HCT116 (cell line): ENCODE results near the gene COA1. TPM values are rescaled to one million over a fixed set of nuclear protein-coding genes. Genes with fewer than 3 reads are reported as not detected.

Source experiments
- ATAC-seq: fragments of 200-7000 bp; cut with Tn5 transposase; 2 replicates; pipeline ENCODE4 v1.9.1; 2020; ENCODE audit warnings: mild to moderate bottlenecking, moderate library complexity
- BruUV-seq: library from RNA; stranded (reverse); fragments of 400-500 nt; replicated peaks from 2 replicates; lab custom pipeline; 2021; lab: Mats Ljungman, UMichigan
- CTCF ChIA-PET: fragments of 300-600 bp; sonication (Branson Sonifier 250); formaldehyde crosslinking; loops from one replicate; lab custom pipeline; 2021; ENCODE audit warnings: antibody characterized with exemption; lab: Charles Lee
- POLR2A ChIA-PET: fragments of 300-600, 350-600 bp; sonication (Branson Sonifier 250); formaldehyde crosslinking; loops from one replicate; lab custom pipeline; 2021; ENCODE audit warnings: antibody characterized with exemption; lab: Charles Lee
- RAD21 ChIA-PET, 2 experiments: fragments of 300-600 bp; sonication (Branson Sonifier 250); formaldehyde crosslinking; loops; one replicate each; lab custom pipeline; 2023; ENCODE audit warnings: low total read pairs in 2 of 2; ENCODE audit not compliant: uncharacterized antibody in 2 of 2, unreplicated experiment in 2 of 2, low non-redundant PET in 1 of 2; lab: Charles Lee
- DNase-seq: peaks from one replicate; pipeline ENCODE4 v3.0.0-alpha.2; 2010; ENCODE audit warnings: low read depth, low spot score
- H2AFZ ChIP-seq: fragments of 200-600 bp; shearing (Covaris generic), sonication (generic); 2 replicates; pipeline ENCODE4 v1.6.1; 2017; ENCODE audit warnings: low read depth, mixed run types, mixed read lengths, antibody characterized with exemption, low read length; ENCODE audit not compliant: poor library complexity, severe bottlenecking
- H3K27ac ChIP-seq: 2 replicates; pipeline ENCODE4 v1.5.1; 2012; ENCODE audit warnings: low read depth, low read length
- H3K27me3 ChIP-seq: fragments of 200-600 bp; sonication (generic); 2 replicates; pipeline ENCODE4 v1.6.1; 2016; ENCODE audit warnings: mixed run types, low read length, mixed read lengths; ENCODE audit not compliant: insufficient read depth
- H3K36me3 ChIP-seq, 2 experiments: fragments of 200-500 bp in 1 of 2; fragments of 200-600 bp in 1 of 2; sonication (Bioruptor generic) in 1 of 2; sonication (generic) in 1 of 2; 2 replicates each; pipeline versions ENCODE4 v1.5.1 to v1.6.1; 2014 to 2016; ENCODE audit warnings: low read length in 2 of 2, inconsistent platforms in 1 of 2, mixed read lengths in 1 of 2, mixed run types in 1 of 2; ENCODE audit not compliant: insufficient read depth in 2 of 2, control insufficient read depth in 1 of 2
- H3K4me1 ChIP-seq, 2 experiments: fragments of 200-600 bp in 1 of 2; sonication (generic) in 1 of 2; 2 replicates each; pipeline versions ENCODE4 v1.5.1 to v1.6.1; 2012 to 2017; ENCODE audit warnings: low read length in 2 of 2, inconsistent platforms in 1 of 2, mild to moderate bottlenecking in 1 of 2, mixed read lengths in 1 of 2, mixed run types in 1 of 2, moderate library complexity in 1 of 2; ENCODE audit not compliant: insufficient read depth in 2 of 2, control insufficient read depth in 1 of 2
- H3K4me2 ChIP-seq: fragments of 200-600 bp; sonication (generic); 2 replicates; pipeline ENCODE4 v1.6.1; 2017; ENCODE audit warnings: mixed run types, low read length, mixed read lengths
- H3K4me3 ChIP-seq, 2 experiments: fragments of 200-600 bp in 1 of 2; sonication (generic) in 1 of 2; replicated peaks in 1 of 2; 2 replicates each; pipeline ENCODE4 v1.5.1; 2011 to 2016; ENCODE audit warnings: low read length in 2 of 2, control low read depth in 1 of 2, low read depth in 1 of 2, mild to moderate bottlenecking in 1 of 2, mixed read lengths in 1 of 2, mixed run types in 1 of 2
- H3K79me2 ChIP-seq: fragments of 200-600 bp; sonication (generic); 2 replicates; pipeline ENCODE4 v1.6.1; 2017; ENCODE audit warnings: mild to moderate bottlenecking, mixed run types, low read length, moderate library complexity, mixed read lengths; ENCODE audit not compliant: insufficient read depth
- H3K9ac ChIP-seq: fragments of 200-600 bp; sonication (generic); 2 replicates; pipeline ENCODE4 v1.6.1; 2016; ENCODE audit warnings: low read length, mixed read lengths
- H3K9me2 ChIP-seq: fragments of 200-600 bp; sonication (generic), shearing (Covaris generic); 2 replicates; pipeline ENCODE4 v1.6.1; 2017; ENCODE audit warnings: mixed run types, mild to moderate bottlenecking, moderate library complexity; ENCODE audit not compliant: insufficient read depth
- H3K9me3 ChIP-seq, 2 experiments: fragments of 200-500 bp in 1 of 2; fragments of 200-600 bp in 1 of 2; sonication (Bioruptor generic) in 1 of 2; sonication (generic) in 1 of 2; 2 replicates each; pipeline ENCODE4 v1.6.1; 2014 to 2017; ENCODE audit warnings: low read length in 2 of 2, mixed read lengths in 2 of 2, inconsistent platforms in 1 of 2, low read depth in 1 of 2, mild to moderate bottlenecking in 1 of 2, mixed run types in 1 of 2, moderate library complexity in 1 of 2; ENCODE audit not compliant: control insufficient read depth in 1 of 2, insufficient read depth in 1 of 2
- H4K20me1 ChIP-seq: fragments of 200-600 bp; sonication (generic), shearing (Covaris generic); 2 replicates; pipeline ENCODE4 v1.6.1; 2017; ENCODE audit warnings: mixed run types, mild to moderate bottlenecking, moderate library complexity; ENCODE audit not compliant: insufficient read depth
- CEBPB ChIP-seq: IDR thresholded peaks from 2 replicates; pipeline ENCODE4 v1.6.1; 2012; ENCODE audit warnings: low read depth
- EGR1 ChIP-seq: IDR thresholded peaks from 2 replicates; pipeline ENCODE4 v1.6.1; 2012; ENCODE audit warnings: low read depth
- ELF1 ChIP-seq: IDR thresholded peaks from 2 replicates; pipeline ENCODE4 v1.6.1; 2012; ENCODE audit warnings: low read depth, borderline replicate concordance
- EZH2 ChIP-seq: fragments of 200-600 bp; sonication (generic); IDR thresholded peaks from 2 replicates; pipeline ENCODE4 v1.6.1; 2017; ENCODE audit warnings: antibody characterized with exemption, mixed run types
- EZH2phosphoT487 ChIP-seq: fragments of 200-600 bp; IDR thresholded peaks from 2 replicates; pipeline ENCODE4 v1.6.1; 2018; ENCODE audit warnings: antibody characterized with exemption, borderline replicate concordance
- FOSL1 ChIP-seq: IDR thresholded peaks from 2 replicates; pipeline ENCODE4 v1.6.1; 2012; ENCODE audit warnings: low read depth
- JUND ChIP-seq: IDR thresholded peaks from 2 replicates; pipeline ENCODE4 v1.6.1; 2012
- POLR2A ChIP-seq: IDR thresholded peaks from 2 replicates; pipeline ENCODE4 v1.7.0; 2011; ENCODE audit warnings: borderline replicate concordance; ENCODE audit not compliant: insufficient read depth, insufficient read length; ENCODE audit errors: extremely low read depth
- RAD21 ChIP-seq: IDR thresholded peaks from 2 replicates; pipeline ENCODE4 v1.6.1; 2012; ENCODE audit warnings: low read depth, mild to moderate bottlenecking
- TCF7L2 ChIP-seq: IDR thresholded peaks from 2 replicates; pipeline ENCODE4 v1.7.0; 2011; ENCODE audit warnings: borderline replicate concordance, inconsistent platforms; ENCODE audit not compliant: insufficient read depth, insufficient read length; ENCODE audit errors: extremely low read depth
- YY1 ChIP-seq: IDR thresholded peaks from 2 replicates; pipeline ENCODE4 v1.6.1; 2011; ENCODE audit warnings: low read length, low read depth, moderate library complexity, mild to moderate bottlenecking; ENCODE audit not compliant: insufficient replicate concordance; ENCODE audit errors: extremely low read depth
- ZFX ChIP-seq: fragments of 450-650 bp; IDR thresholded peaks from 2 replicates; pipeline ENCODE4 v1.6.1; 2017
- ZNF274 ChIP-seq: fragments of 200-500 bp; sonication (Bioruptor generic); IDR thresholded peaks from 2 replicates; pipeline ENCODE4 v1.6.1; 2014; ENCODE audit warnings: mild to moderate bottlenecking, low read depth, low read length, inconsistent platforms
- intact Hi-C: fragments of 100-400 bp; cut with micrococcal nuclease; formaldehyde crosslinking; loops from 2 replicates; pipeline ENCODE4 v1.10.0; 2022
- total RNA-seq: library from RNA; stranded (reverse); gene quantifications from one replicate; pipeline ENCODE4 v1.2.1, GENCODE V29; 2021; ENCODE audit not compliant: unreplicated experiment
- TF ChIP-seq, protein P1 (sequence below): IDR thresholded peaks from 2 replicates; pipeline ENCODE4 v1.6.1; 2012
- TF ChIP-seq, protein P2 (sequence below): IDR thresholded peaks from 2 replicates; pipeline ENCODE4 v1.6.1; 2012
- TF ChIP-seq, protein P3 (sequence below): IDR thresholded peaks from 2 replicates; pipeline ENCODE4 v1.6.1; 2012; ENCODE audit warnings: low read depth

COA1 gene
- total RNA-seq, 1 experiment from 2014 or later, result 78.5 TPM

DNA sequence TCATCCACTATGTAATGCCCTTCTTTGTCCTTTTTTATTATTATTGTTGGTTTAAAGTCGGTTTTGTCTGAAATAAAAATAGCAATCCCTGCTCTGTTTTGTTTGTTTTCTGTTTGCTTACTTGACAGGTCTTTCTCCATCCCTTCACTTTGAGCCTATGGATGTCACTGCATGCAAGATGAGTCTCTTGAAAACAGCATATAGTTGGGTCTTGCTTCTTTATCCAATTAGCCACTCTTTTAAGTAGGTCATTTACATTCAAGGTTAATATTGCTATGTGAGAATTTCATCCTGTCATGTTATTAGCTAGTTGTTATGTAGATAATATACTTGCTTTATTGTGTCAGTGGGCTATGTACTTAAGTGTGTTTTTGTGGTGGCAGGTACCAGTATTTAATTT, 25.8 kb downstream of the COA1 start:
- Histone ChIP-seq H3K27ac (no peak overlapping the region), H2AFZ (no peak overlapping the region), H3K9me2 (no peaks in the 10 kb centered on the region), H3K79me2 (peaks cover 88% of the 10 kb centered on the region), H3K4me1 (no peaks in the 10 kb centered on the region), H3K4me2 (no peak overlapping the region), H3K9me3 (no peaks in the 10 kb centered on the region), H3K4me3 (no peak overlapping the region), H3K27me3 (no peaks in the 10 kb centered on the region), H3K9ac (no peak overlapping the region), H4K20me1 (peaks cover 16% of the 10 kb centered on the region), H3K36me3 (no peaks in the 10 kb centered on the region)
- no TSS peak for BruUV-seq
- intact Hi-C loops, result loop anchor here (5.0 kb wide), 1 partner anchor 246 kb away; no protein-coding TSS in a partner anchor
- ChIA-PET POLR2A (no interaction called here), RAD21 (no interaction called here), CTCF (interaction anchor here (1.7 kb wide), 1 partner anchor 121 kb away, joined by 5 read pairs; the partner anchor contains the start of gene STK17A)
- TF ChIP-seq TCF7L2 (no peak), ELF1 (no peak), POLR2A (no peak), ZFX (no peak), EZH2phosphoT487 (no peak), EGR1 (no peak)
- DNase-seq, result no peak
- ATAC-seq, result no peak

DNA sequence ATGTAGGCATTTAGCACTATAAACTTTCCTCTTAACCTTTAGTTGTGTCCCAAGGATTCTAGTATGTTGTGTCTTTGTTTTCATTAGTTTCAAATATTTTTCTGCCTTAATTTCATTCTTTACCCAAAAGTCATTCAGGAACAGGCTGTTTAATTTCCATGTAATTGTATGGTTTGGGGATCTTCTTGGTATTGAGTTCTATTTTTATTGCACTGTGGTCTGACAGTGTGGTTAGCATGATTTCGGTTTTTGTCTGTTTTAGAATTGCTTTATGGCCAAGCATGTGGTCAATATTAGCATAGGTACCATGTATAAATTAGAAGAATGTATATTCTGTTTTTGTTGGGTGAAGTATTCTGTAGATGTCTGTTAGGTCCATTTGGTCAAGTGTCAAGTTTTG, 26.3 kb downstream of the COA1 start:
- Histone ChIP-seq H3K9ac (no peak overlapping the region), H3K4me3 (no peak overlapping the region), H3K79me2 (peaks cover 88% of the 10 kb centered on the region), H3K4me2 (no peak overlapping the region), H3K27ac (no peak overlapping the region), H3K27me3 (no peaks in the 10 kb centered on the region), H4K20me1 (peaks cover 16% of the 10 kb centered on the region; the same call in 1 of the 2 replicates), H3K9me2 (no peaks in the 10 kb centered on the region), H2AFZ (no peak overlapping the region), H3K9me3 (no peaks in the 10 kb centered on the region), H3K36me3 (no peaks in the 10 kb centered on the region), H3K4me1 (no peaks in the 10 kb centered on the region)
- POLR2A ChIA-PET, result no interaction called here
- CTCF ChIA-PET, result interaction anchor here (1.4 kb wide), 1 partner anchor 120 kb away, joined by 7 read pairs; the partner anchor contains the start of gene STK17A
- ATAC-seq, result no peak
- BruUV-seq, result no TSS peak
- RAD21 ChIA-PET, result no interaction called here
- intact Hi-C loops, result loop anchor here (5.0 kb wide), 1 partner anchor 246 kb away; no protein-coding TSS in a partner anchor
- no peak for DNase-seq
- TF ChIP-seq, protein P1, sequence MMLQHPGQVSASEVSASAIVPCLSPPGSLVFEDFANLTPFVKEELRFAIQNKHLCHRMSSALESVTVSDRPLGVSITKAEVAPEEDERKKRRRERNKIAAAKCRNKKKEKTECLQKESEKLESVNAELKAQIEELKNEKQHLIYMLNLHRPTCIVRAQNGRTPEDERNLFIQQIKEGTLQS, result no peak
- TF ChIP-seq YY1 (no peak), RAD21 (no peak), EZH2 (no peak), CEBPB (no peak), JUND (no peak), FOSL1 (no peak), EGR1 (no peak), ZFX (no peak), ELF1 (no peak), ZNF274 (no peak)
- TF ChIP-seq, protein P2, sequence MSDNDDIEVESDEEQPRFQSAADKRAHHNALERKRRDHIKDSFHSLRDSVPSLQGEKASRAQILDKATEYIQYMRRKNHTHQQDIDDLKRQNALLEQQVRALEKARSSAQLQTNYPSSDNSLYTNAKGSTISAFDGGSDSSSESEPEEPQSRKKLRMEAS, result no peak
- TF ChIP-seq, protein P3, sequence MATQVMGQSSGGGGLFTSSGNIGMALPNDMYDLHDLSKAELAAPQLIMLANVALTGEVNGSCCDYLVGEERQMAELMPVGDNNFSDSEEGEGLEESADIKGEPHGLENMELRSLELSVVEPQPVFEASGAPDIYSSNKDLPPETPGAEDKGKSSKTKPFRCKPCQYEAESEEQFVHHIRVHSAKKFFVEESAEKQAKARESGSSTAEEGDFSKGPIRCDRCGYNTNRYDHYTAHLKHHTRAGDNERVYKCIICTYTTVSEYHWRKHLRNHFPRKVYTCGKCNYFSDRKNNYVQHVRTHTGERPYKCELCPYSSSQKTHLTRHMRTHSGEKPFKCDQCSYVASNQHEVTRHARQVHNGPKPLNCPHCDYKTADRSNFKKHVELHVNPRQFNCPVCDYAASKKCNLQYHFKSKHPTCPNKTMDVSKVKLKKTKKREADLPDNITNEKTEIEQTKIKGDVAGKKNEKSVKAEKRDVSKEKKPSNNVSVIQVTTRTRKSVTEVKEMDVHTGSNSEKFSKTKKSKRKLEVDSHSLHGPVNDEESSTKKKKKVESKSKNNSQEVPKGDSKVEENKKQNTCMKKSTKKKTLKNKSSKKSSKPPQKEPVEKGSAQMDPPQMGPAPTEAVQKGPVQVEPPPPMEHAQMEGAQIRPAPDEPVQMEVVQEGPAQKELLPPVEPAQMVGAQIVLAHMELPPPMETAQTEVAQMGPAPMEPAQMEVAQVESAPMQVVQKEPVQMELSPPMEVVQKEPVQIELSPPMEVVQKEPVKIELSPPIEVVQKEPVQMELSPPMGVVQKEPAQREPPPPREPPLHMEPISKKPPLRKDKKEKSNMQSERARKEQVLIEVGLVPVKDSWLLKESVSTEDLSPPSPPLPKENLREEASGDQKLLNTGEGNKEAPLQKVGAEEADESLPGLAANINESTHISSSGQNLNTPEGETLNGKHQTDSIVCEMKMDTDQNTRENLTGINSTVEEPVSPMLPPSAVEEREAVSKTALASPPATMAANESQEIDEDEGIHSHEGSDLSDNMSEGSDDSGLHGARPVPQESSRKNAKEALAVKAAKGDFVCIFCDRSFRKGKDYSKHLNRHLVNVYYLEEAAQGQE, result no peak
